ENCODE data around the gene GUCY2F. TPM values are rescaled to one million over a fixed set of nuclear protein-coding genes. Genes with fewer than 3 reads are reported as not detected.

The GUCY2F gene
- total RNA-seq (2022) (not detected in 2 replicates), Bru-seq, nascent RNA (percentile 3 among the genes with signal in this experiment), BruChase-seq, experiment 1, labeled RNA remaining after a 6-hour chase (percentile 4 among the genes with signal in this experiment), BruChase-seq, experiment 2, labeled RNA remaining after a 2-hour chase (percentile 6 among the genes with signal in this experiment)
- long read RNA-seq, result 0 reads

- no peak for DNase-seq
- TF ChIP-seq CTCF (IDR thresholded peaks at IDR 0.05; ENCODE audit: unreplicated experiment), result no peak
- intact Hi-C loops (cut with micrococcal nuclease; ENCODE audit: unreplicated experiment), result no loop called here
- Mint-ChIP-seq H3K27me3 (ENCODE audit: unreplicated experiment) (peaks cover 44% of the 10 kb centered on the region), H3K4me1 (ENCODE audit: low read depth, unreplicated experiment) (no peaks in the 10 kb centered on the region), H3K27ac (ENCODE audit: unreplicated experiment) (no peak within 1 kb of the TSS), H3K36me3 (ENCODE audit: insufficient read depth, unreplicated experiment) (no peaks in the 10 kb centered on the region), H3K4me3 (ENCODE audit: low read depth, unreplicated experiment) (no peak within 1 kb of the TSS), H3K9me3 (ENCODE audit: low read depth, unreplicated experiment) (no peaks in the 10 kb centered on the region)
- CTCF ChIA-PET, result interaction anchor here (0.6 kb wide), 1 partner anchor 400 kb away, joined by 4 read pairs; no protein-coding TSS in a partner anchor
- no TSS peak for BruUV-seq (replicated peaks)
Measured at GRCh38 chrX:109481986-109482385, at the start of gene GUCY2F. Gene GUCY2F (minus strand): TSS chrX:109482086. CDS start chrX:109475936, 6,150 bp downstream.

GRCh38 chrX:109519001-109519400 lies 37.1 kb upstream of the GUCY2F start:
- CTCF ChIA-PET, result no interaction called here
- no peak overlapping the region for H3K4me3 Mint-ChIP-seq (ENCODE audit: low read depth, unreplicated experiment)
- no peak for DNase-seq
- intact Hi-C loops (cut with micrococcal nuclease; ENCODE audit: unreplicated experiment), result no loop called here
- TF ChIP-seq CTCF (IDR thresholded peaks at IDR 0.05; ENCODE audit: unreplicated experiment), result no peak
- no TSS peak for BruUV-seq (replicated peaks)
- no peaks in the 10 kb centered on the region for H3K36me3 Mint-ChIP-seq (ENCODE audit: insufficient read depth, unreplicated experiment)
- peaks cover 40% of the 10 kb centered on the region for H3K27me3 Mint-ChIP-seq (ENCODE audit: unreplicated experiment)
- no peaks in the 10 kb centered on the region for H3K9me3 Mint-ChIP-seq (ENCODE audit: low read depth, unreplicated experiment)
- no peak overlapping the region for H3K27ac Mint-ChIP-seq (ENCODE audit: unreplicated experiment)
- H3K4me1 Mint-ChIP-seq (ENCODE audit: low read depth, unreplicated experiment), result no peaks in the 10 kb centered on the region

GRCh38 chrX:109511113-109511512 lies 29.2 kb upstream of the GUCY2F start:
- Mint-ChIP-seq H3K4me1 (ENCODE audit: low read depth, unreplicated experiment) (no peaks in the 10 kb centered on the region), H3K27me3 (ENCODE audit: unreplicated experiment) (no peaks in the 10 kb centered on the region), H3K9me3 (ENCODE audit: low read depth, unreplicated experiment) (peaks cover 2% of the 10 kb centered on the region)

GRCh38 chrX:109508915-109509314 lies 27.0 kb upstream of the GUCY2F start:
- Mint-ChIP-seq H3K4me3 (ENCODE audit: low read depth, unreplicated experiment) (no peak overlapping the region), H3K27ac (ENCODE audit: unreplicated experiment) (no peak overlapping the region), H3K36me3 (ENCODE audit: insufficient read depth, unreplicated experiment) (no peaks in the 10 kb centered on the region), H3K9me3 (ENCODE audit: low read depth, unreplicated experiment) (peaks cover 2% of the 10 kb centered on the region), H3K4me1 (ENCODE audit: low read depth, unreplicated experiment) (no peaks in the 10 kb centered on the region), H3K27me3 (ENCODE audit: unreplicated experiment) (no peaks in the 10 kb centered on the region)
- BruUV-seq (replicated peaks), result no TSS peak
- CTCF ChIA-PET, result no interaction called here
- no peak for TF ChIP-seq CTCF (IDR thresholded peaks at IDR 0.05; ENCODE audit: unreplicated experiment)
- intact Hi-C loops (cut with micrococcal nuclease; ENCODE audit: unreplicated experiment), result no loop called here
- no peak for DNase-seq

More at GRCh38 chrX:109511113-109511512, 29.2 kb upstream of the GUCY2F start:
- no peak overlapping the region for H3K4me3 Mint-ChIP-seq (ENCODE audit: low read depth, unreplicated experiment)
- no peaks in the 10 kb centered on the region for H3K36me3 Mint-ChIP-seq (ENCODE audit: insufficient read depth, unreplicated experiment)
- BruUV-seq (replicated peaks), result no TSS peak
- H3K27ac Mint-ChIP-seq (ENCODE audit: unreplicated experiment), result no peak overlapping the region
- TF ChIP-seq CTCF (IDR thresholded peaks at IDR 0.05; ENCODE audit: unreplicated experiment), result no peak
- no peak for DNase-seq
- intact Hi-C loops (cut with micrococcal nuclease; ENCODE audit: unreplicated experiment), result no loop called here
- CTCF ChIA-PET, result no interaction called here
